ENCODE results near the gene NIPAL4.

NIPAL4 gene

DNA sequence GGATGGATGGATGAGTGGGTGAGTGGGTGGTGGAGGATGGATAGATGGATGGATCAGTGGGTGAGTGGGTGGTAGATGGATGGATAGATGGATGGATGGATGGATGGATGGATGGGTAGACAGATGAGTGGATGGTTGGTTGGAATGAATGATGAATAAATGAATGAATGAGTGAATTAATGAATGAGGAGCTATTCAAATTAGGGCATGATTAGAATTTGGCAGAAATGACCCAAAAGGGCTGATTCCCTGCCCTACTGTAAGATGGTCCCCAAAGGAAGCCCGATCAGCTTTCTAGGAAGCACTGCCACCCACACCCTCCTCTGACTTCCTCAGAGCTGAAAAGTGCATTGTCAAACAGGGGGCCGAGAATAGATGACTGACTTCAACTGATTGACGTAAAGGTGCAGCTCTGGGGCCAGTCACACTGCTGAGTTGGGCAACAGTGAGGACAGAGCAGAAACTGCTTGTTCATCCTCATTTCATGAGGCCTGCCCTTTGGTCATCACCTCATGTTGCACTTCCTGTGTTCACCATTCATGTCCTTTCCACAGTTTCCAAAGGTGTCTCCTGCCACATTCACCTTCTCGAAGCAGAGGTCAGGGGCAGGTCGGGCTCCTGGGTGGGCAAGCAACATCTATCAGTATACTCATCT is 34.3 kb downstream of the NIPAL4 start:
- POLR2A ChIA-PET: no interaction called here
- H3K4me3 ChIP-seq (ENCODE audit: low read depth, low read length): no peak overlapping the region
- DNase-seq (ENCODE audit: low read depth, low spot score): no peak
- CTCF ChIA-PET: interaction anchor here (0.6 to 4.2 kb wide), 4 partner anchors 17 to 224 kb away, joined by 3 to 15 read pairs (median 6); no protein-coding TSS in a partner anchor
- TF ChIP-seq, protein P1, sequence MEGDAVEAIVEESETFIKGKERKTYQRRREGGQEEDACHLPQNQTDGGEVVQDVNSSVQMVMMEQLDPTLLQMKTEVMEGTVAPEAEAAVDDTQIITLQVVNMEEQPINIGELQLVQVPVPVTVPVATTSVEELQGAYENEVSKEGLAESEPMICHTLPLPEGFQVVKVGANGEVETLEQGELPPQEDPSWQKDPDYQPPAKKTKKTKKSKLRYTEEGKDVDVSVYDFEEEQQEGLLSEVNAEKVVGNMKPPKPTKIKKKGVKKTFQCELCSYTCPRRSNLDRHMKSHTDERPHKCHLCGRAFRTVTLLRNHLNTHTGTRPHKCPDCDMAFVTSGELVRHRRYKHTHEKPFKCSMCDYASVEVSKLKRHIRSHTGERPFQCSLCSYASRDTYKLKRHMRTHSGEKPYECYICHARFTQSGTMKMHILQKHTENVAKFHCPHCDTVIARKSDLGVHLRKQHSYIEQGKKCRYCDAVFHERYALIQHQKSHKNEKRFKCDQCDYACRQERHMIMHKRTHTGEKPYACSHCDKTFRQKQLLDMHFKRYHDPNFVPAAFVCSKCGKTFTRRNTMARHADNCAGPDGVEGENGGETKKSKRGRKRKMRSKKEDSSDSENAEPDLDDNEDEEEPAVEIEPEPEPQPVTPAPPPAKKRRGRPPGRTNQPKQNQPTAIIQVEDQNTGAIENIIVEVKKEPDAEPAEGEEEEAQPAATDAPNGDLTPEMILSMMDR (IDR thresholded peaks at IDR 0.05; ENCODE audit: insufficient read depth, low read length, missing control alignments): no peak

DNA sequence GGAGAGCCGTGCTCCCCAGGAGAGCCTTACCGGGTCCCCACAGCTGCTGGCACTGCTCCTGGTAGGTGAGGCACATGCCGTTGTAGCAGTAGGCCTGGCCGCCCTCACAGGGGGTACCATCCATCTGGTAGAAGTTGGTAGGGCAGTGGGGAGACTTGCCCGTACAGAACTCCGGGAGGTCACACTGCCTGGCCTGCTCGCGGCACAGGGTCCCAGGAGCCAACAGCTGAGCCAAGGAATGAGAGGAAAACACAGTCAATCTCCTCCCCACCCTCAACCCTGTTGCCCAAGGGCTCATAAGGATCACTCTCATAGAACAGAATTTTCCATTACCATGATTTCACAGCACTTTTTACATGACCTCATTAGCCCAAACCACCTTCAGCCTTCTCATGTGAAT is 36.9 kb downstream of the NIPAL4 start:
- DNase-seq (ENCODE audit: low read depth, low spot score): no peak
- no peak overlapping the region for H3K4me3 ChIP-seq (ENCODE audit: low read depth, low read length)
- ChIA-PET CTCF (interaction anchor here (0.6 to 2.4 kb wide), 4 partner anchors 16 to 132 kb away, joined by 3 to 8 read pairs (median 3); no protein-coding TSS in a partner anchor), POLR2A (no interaction called here)
- TF ChIP-seq, protein P1 (IDR thresholded peaks at IDR 0.05; ENCODE audit: insufficient read depth, low read length, missing control alignments): no peak

DNA sequence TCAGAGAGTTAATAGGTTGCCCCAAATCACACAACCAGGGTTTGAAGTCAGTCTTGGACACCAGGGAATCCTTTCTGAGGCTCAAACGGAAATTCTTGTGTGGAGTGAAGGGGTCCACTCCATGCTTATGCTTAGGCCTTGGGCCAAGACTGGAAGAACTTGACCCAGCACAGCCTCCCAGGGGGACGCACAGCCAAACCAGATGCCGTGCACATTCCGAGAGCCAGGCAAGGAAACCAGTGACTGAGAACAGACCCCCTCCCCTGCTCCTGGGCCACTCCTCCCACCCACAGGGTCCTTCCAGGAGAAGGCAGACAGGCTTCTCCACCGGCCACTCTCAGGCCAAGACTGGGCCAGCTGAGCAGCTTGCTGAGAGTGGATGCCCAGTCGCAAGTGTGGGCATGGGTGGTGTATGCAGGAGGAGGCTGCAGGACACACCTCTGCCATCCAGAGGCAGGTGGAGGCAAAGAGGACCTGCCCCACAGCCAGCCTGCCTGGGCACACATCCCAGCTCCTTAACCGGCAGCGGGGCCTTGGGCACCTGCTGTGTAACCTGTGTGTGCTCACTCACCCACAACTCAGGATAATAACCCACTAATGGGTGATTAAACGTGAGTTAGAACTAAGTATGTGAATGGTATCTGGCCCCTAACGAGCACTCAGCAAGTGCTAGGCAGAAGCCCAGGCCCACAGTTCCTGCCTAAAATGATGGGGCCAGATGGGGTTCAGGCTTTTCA is 38.0 kb downstream of the NIPAL4 start:
- H3K4me3 ChIP-seq (ENCODE audit: low read depth, low read length): no peak overlapping the region
- ChIA-PET CTCF (interaction anchor here (1.3 to 2.2 kb wide), 3 partner anchors 21 to 221 kb away, joined by 3 to 7 read pairs (median 6); no protein-coding TSS in a partner anchor), POLR2A (no interaction called here)
- TF ChIP-seq, protein P1 (IDR thresholded peaks at IDR 0.05; ENCODE audit: insufficient read depth, low read length, missing control alignments): no peak
- no peak for DNase-seq (ENCODE audit: low read depth, low spot score)

DNA sequence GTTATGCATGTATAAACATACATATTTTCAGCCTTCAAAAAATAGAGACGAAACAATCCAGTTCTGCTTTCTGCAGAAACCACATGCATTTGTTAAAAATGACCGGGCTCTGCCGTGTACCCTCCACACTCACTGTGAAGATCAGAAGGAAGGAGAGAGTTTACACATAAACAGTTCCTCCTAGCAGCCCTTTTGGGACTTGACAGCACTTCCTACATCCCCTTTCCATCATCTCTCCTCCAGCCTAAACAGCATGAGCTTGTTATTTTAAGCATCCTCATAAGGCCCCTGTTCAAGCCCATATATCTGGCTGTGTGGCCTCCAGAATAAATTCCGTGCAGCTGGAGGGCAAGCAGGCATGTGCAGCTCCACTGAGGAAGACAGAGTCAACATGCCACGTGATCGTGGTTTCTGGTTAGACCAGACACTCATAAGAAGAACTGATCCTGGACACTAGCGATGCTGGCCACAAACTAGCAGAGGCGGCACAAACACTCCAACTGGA is 42.2 kb downstream of the NIPAL4 start:
- ChIA-PET POLR2A (no interaction called here), CTCF (interaction anchor here (1.0 to 1.4 kb wide), 2 partner anchors 218 to 242 kb away, joined by 3 to 5 read pairs; partner anchors contain the start of gene LSM11)
- no peak for DNase-seq (ENCODE audit: low read depth, low spot score)
- no peak overlapping the region for H3K4me3 ChIP-seq (ENCODE audit: low read depth, low read length)
- TF ChIP-seq, protein P1 (IDR thresholded peaks at IDR 0.05; ENCODE audit: insufficient read depth, low read length, missing control alignments): no peak

DNA sequence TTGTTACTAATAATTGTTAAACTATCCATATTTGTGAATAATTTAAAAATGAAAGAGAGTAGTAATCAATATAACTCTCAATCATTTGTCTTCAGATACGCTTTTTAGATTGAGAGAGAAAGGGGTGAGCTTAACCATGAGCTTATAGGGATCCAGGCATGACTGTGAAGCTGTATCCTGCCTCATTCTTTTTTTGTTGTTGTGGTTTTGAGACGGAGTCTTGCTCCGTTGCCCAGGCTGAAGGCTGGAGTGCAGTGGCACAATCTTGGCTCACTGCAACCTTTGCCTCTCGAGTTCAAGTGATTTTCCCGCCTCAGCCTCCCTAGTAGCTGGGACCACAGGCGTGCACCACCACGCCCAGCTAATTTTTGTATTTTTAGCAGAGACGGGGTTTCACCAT is 44.0 kb downstream of the NIPAL4 start:
- no peak overlapping the region for H3K4me3 ChIP-seq (ENCODE audit: low read depth, low read length)
- ChIA-PET POLR2A (no interaction called here), CTCF (interaction anchor here (1.0 to 2.2 kb wide), 6 partner anchors 26 to 239 kb away, joined by 3 to 5 read pairs (median 4); no protein-coding TSS in a partner anchor)
- no peak for DNase-seq (ENCODE audit: low read depth, low spot score)
- TF ChIP-seq, protein P1 (IDR thresholded peaks at IDR 0.05; ENCODE audit: insufficient read depth, low read length, missing control alignments): no peak

DNA sequence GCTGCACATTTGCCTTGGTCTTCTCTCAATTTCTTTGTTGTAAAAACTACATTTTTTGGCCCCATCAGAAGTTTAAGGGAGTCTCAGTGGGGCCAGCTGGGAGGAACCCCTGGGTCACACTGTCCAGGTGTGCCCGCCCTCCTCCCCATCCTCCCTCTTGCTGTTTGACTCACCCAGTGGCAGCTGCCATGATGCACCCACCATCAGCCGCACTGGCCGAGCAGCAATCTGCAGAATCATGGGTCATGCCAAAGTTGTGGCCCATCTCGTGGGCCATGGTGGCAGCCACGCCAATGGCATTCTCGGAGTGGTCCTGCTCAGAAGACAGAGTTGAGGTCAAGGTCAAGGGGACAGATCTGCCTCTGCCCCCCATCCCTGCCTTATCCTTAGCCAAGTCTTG is 45.5 kb downstream of the NIPAL4 start:
- POLR2A ChIA-PET: no interaction called here
- DNase-seq (ENCODE audit: low read depth, low spot score): no peak
- H3K4me3 ChIP-seq (ENCODE audit: low read depth, low read length): no peak overlapping the region
- TF ChIP-seq, protein P1 (IDR thresholded peaks at IDR 0.05; ENCODE audit: insufficient read depth, low read length, missing control alignments): no peak
- CTCF ChIA-PET: interaction anchor here (2.2 kb wide), 1 partner anchor 237 kb away, joined by 5 read pairs; no protein-coding TSS in a partner anchor

Data from AG04449 (cell line).